ENCODE results near the gene GTF2IRD1. TPM values are rescaled to one million over a fixed set of nuclear protein-coding genes. Genes with fewer than 3 reads are reported as not detected.

GTF2IRD1 gene
- total RNA-seq, 1 experiment from 2014 or later: 34.3 TPM

GRCh38 chr7:74598558-74598957, 144.9 kb downstream of the GTF2IRD1 start:
- no peak overlapping the region for H2AFZ ChIP-seq (ENCODE audit: low read length)
- no peak for TF ChIP-seq CTCF (conservative IDR thresholded peaks at IDR 0.05)
- no peaks in the 10 kb centered on the region for H3K9me3 ChIP-seq (ENCODE audit: control insufficient read depth, low read depth, low read length)
- H3K23ac ChIP-seq (ENCODE audit: insufficient read length, low read depth, low read length): no peak overlapping the region
- Mint-ChIP-seq H3K4me1 (no peaks in the 10 kb centered on the region), H3K27ac (0 out of 7 replicates have a peak overlapping the region, but pooled peaks of 1 of the 3 experiments have one; percentile 51), H3K36me3 (ENCODE audit: insufficient read depth in 1 of 3, low read depth in 3 of 3) (peaks cover 25 to 66% (median 59%) of the 10 kb centered on the region in 3 experiments; a peak in 6 of 7 replicates), H3K4me3 (no peak overlapping the region), H3K9me3 (no peaks in the 10 kb centered on the region), H3K27me3 (ENCODE audit: low read depth) (no peaks in the 10 kb centered on the region)
- no peaks in the 10 kb centered on the region for H3K79me2 ChIP-seq (ENCODE audit: insufficient read depth, low read length)
- no peak overlapping the region for H3T11ph ChIP-seq (ENCODE audit: low read length)
- no peaks in the 10 kb centered on the region for H3K23me2 ChIP-seq (ENCODE audit: insufficient read length, low read depth, low read length, poor library complexity, severe bottlenecking)
- no peaks in the 10 kb centered on the region for H3K4me1 ChIP-seq (ENCODE audit: insufficient read depth, low read length)
- no peak overlapping the region for H3K27ac ChIP-seq (ENCODE audit: insufficient read length, low read depth, low read length)
- no peak overlapping the region for H3K4me2 ChIP-seq (ENCODE audit: insufficient read depth, insufficient read length, low read length)
- H3K79me1 ChIP-seq (ENCODE audit: insufficient read depth, low read depth, low read length, poor library complexity, severe bottlenecking): no peaks in the 10 kb centered on the region
- H2BK5ac ChIP-seq (ENCODE audit: insufficient read length, low read length): no peak overlapping the region
- H2BK15ac ChIP-seq (ENCODE audit: low read depth, low read length): no peak overlapping the region
- no peak overlapping the region for H3K4ac ChIP-seq (ENCODE audit: low read depth, low read length)
- no CpG with 5 or more reads among the region's 1 CpG for WGBS (ENCODE audit: extremely low coverage, insufficient read length, low lambda C conversion rate)
- H2BK120ac ChIP-seq (ENCODE audit: low read depth, low read length, poor library complexity, severe bottlenecking): no peak overlapping the region
- no peak overlapping the region for H4K91ac ChIP-seq (ENCODE audit: insufficient read length, low read depth, low read length)
- H2BK12ac ChIP-seq (ENCODE audit: insufficient read length, low read depth, low read length): no peak overlapping the region
- no peak overlapping the region for H2AK5ac ChIP-seq (ENCODE audit: insufficient read length, low read length)
- H4K8ac ChIP-seq (replicated peaks; ENCODE audit: insufficient read length, low read depth, low read length): no peak overlapping the region
- H4K20me1 ChIP-seq (ENCODE audit: control insufficient read depth, insufficient read depth, insufficient read length): no peaks in the 10 kb centered on the region
- H3K27me3 ChIP-seq (ENCODE audit: insufficient read depth, low read length): no peaks in the 10 kb centered on the region
- no peak overlapping the region for H3K56ac ChIP-seq (ENCODE audit: insufficient read length, low read depth, low read length)
- no peak overlapping the region for H3K14ac ChIP-seq (ENCODE audit: insufficient read depth, low read length)
- no peak overlapping the region for H2BK20ac ChIP-seq (ENCODE audit: low read depth, low read length, poor library complexity, severe bottlenecking)
- no peak overlapping the region for H3K9ac ChIP-seq (ENCODE audit: extremely low read depth, insufficient read length, low read length)
- H4K5ac ChIP-seq (ENCODE audit: insufficient read length, low read depth, low read length): no peak overlapping the region
- DNase-seq: no peak
- H3K18ac ChIP-seq (ENCODE audit: insufficient read length, low read depth, low read length): no peak overlapping the region

All from H9 (cell line).